IMR-90 (cell line): ENCODE results near the gene ARPC5L. TPM values are rescaled to one million over a fixed set of nuclear protein-coding genes. Genes with fewer than 3 reads are reported as not detected.

Experiments used
- ATAC-seq: fragments of 200-7000 bp; cut with Tn5 transposase; 2 replicates; pipeline ENCODE4 v1.9.1; 2020; ENCODE audit warnings: low read depth, mild to moderate bottlenecking, moderate library complexity
- BruUV-seq: library from RNA; stranded (reverse); fragments of 400-500 nt; replicated peaks from 2 replicates; lab custom pipeline; 2021; lab: Mats Ljungman, UMichigan
- CTCF ChIA-PET: fragments of 300-600 bp; formaldehyde crosslinking; extraction: SDS; loops from one replicate; lab custom pipeline; 2021; ENCODE audit warnings: antibody characterized with exemption; lab: Yijun Ruan, JAX
- POLR2A ChIA-PET: fragments of 300-600 bp; sonication (Branson Sonifier 250); formaldehyde crosslinking; loops from one replicate; lab custom pipeline; 2022; ENCODE audit warnings: antibody characterized with exemption; ENCODE audit not compliant: unreplicated experiment; lab: Charles Lee
- DNase-seq: peaks from one replicate; pipeline ENCODE4 v3.0.0; 2013
- H2AFZ ChIP-seq: replicated peaks from 2 replicates; pipeline ENCODE3; 2013; ENCODE audit warnings: low read length, mild to moderate bottlenecking; ENCODE audit not compliant: poor library complexity
- H2AK5ac ChIP-seq: 2 replicates; pipeline ENCODE4 v1.6.1; 2013; ENCODE audit warnings: low read depth, low read length, inconsistent platforms
- H2AK9ac ChIP-seq: replicated peaks from 2 replicates; pipeline ENCODE3; 2013; ENCODE audit warnings: mild to moderate bottlenecking, low read depth, low read length, moderate library complexity; ENCODE audit not compliant: poor library complexity
- H2BK120ac ChIP-seq: 2 replicates; pipeline ENCODE4 v1.6.1; 2013; ENCODE audit warnings: low read depth, low read length, inconsistent platforms
- H2BK15ac ChIP-seq: 3 replicates; pipeline ENCODE4 v1.6.1; 2013; ENCODE audit warnings: low read depth, low read length, inconsistent platforms
- H2BK20ac ChIP-seq: 2 replicates; pipeline ENCODE4 v1.6.1; 2013; ENCODE audit warnings: low read depth, mild to moderate bottlenecking, inconsistent platforms, low read length, moderate library complexity
- H2BK5ac ChIP-seq: 2 replicates; pipeline ENCODE4 v1.6.1; 2013; ENCODE audit warnings: mild to moderate bottlenecking, low read depth, low read length, inconsistent platforms; ENCODE audit not compliant: poor library complexity, severe bottlenecking
- H3K14ac ChIP-seq: replicated peaks from 2 replicates; pipeline ENCODE4 v1.6.1; 2013; ENCODE audit warnings: low read depth, low read length, inconsistent platforms
- H3K18ac ChIP-seq: 2 replicates; pipeline ENCODE4 v1.6.1; 2013; ENCODE audit warnings: low read depth, low read length, control low read depth
- H3K23ac ChIP-seq: 2 replicates; pipeline ENCODE4 v1.6.1; 2013; ENCODE audit warnings: low read depth, low read length, inconsistent platforms
- H3K27ac ChIP-seq: 2 replicates; pipeline ENCODE4 v1.5.1; 2013; ENCODE audit warnings: mild to moderate bottlenecking, control low read depth, low read length; ENCODE audit not compliant: insufficient read depth
- H3K27me3 ChIP-seq: 2 replicates; pipeline ENCODE4 v1.6.1; 2013; ENCODE audit warnings: low read length; ENCODE audit not compliant: control insufficient read depth, insufficient read depth
- H3K36me3 ChIP-seq: 2 replicates; pipeline ENCODE4 v1.6.1; 2013; ENCODE audit warnings: low read length, mixed read lengths; ENCODE audit not compliant: control insufficient read depth, insufficient read depth
- H3K4ac ChIP-seq: 2 replicates; pipeline ENCODE4 v1.6.1; 2013; ENCODE audit warnings: low read depth, low read length, inconsistent platforms
- H3K4me1 ChIP-seq: 2 replicates; pipeline ENCODE4 v1.6.1; 2013; ENCODE audit warnings: low read length, mixed read lengths; ENCODE audit not compliant: control insufficient read depth, insufficient read depth
- H3K4me2 ChIP-seq: 2 replicates; pipeline ENCODE4 v1.6.1; 2013; ENCODE audit warnings: low read depth, mild to moderate bottlenecking, control low read depth, low read length, moderate library complexity
- H3K4me3 ChIP-seq: 2 replicates; pipeline ENCODE4 v1.5.1; 2013; ENCODE audit warnings: low read depth, mild to moderate bottlenecking, control low read depth, low read length, moderate library complexity; ENCODE audit not compliant: insufficient read depth
- H3K56ac ChIP-seq: 2 replicates; pipeline ENCODE4 v1.6.1; 2013; ENCODE audit warnings: low read length, inconsistent platforms; ENCODE audit not compliant: insufficient read depth; ENCODE audit errors: extremely low read depth
- H3K79me1 ChIP-seq, 2 experiments: 2 replicates each; pipeline ENCODE4 v1.6.1; 2013; ENCODE audit warnings: low read length in 2 of 2, inconsistent platforms in 1 of 2, low read depth in 1 of 2
- H3K9ac ChIP-seq: 2 replicates; pipeline ENCODE4 v1.6.1; 2013; ENCODE audit warnings: low read depth, low read length, control low read depth
- H3K9me1 ChIP-seq: 2 replicates; pipeline ENCODE4 v1.6.1; 2013; ENCODE audit warnings: low read length, inconsistent platforms; ENCODE audit not compliant: insufficient read depth
- H3K9me3 ChIP-seq: 2 replicates; pipeline ENCODE4 v1.6.1; 2013; ENCODE audit warnings: low read length; ENCODE audit not compliant: control insufficient read depth, insufficient read depth
- H4K20me1 ChIP-seq: 2 replicates; pipeline ENCODE4 v1.6.1; 2013; ENCODE audit warnings: low read length, inconsistent platforms; ENCODE audit not compliant: insufficient read depth
- H4K5ac ChIP-seq: 2 replicates; pipeline ENCODE4 v1.6.1; 2013; ENCODE audit warnings: mild to moderate bottlenecking, low read depth, low read length, control low read depth
- H4K8ac ChIP-seq, 2 experiments: 2 replicates each; pipeline ENCODE4 v1.6.1; 2013; ENCODE audit warnings: low read depth in 2 of 2, low read length in 2 of 2, control low read depth in 1 of 2, inconsistent platforms in 1 of 2
- H4K91ac ChIP-seq: 2 replicates; pipeline ENCODE4 v1.6.1; 2013; ENCODE audit warnings: low read depth, low read length, inconsistent platforms; ENCODE audit not compliant: insufficient read depth
- CEBPB ChIP-seq: IDR thresholded peaks from 2 replicates; pipeline ENCODE4 v1.6.1; 2012; ENCODE audit warnings: low read depth, low read length, improper control_type of control experiment
- CHD1 ChIP-seq: IDR thresholded peaks from 2 replicates; pipeline ENCODE4 v1.6.1; 2012; ENCODE audit warnings: low read depth, low read length, improper control_type of control experiment
- CTCF ChIP-seq: conservative IDR thresholded peaks from 2 replicates; pipeline ENCODE4 v1.5.1; 2012; ENCODE audit warnings: mild to moderate bottlenecking, low read depth, low read length, improper control_type of control experiment
- ELK1 ChIP-seq: fragments of 150-350 bp; IDR thresholded peaks from 2 replicates; pipeline ENCODE4 v1.6.1; 2016; ENCODE audit warnings: low read depth, mild to moderate bottlenecking, low read length, moderate library complexity, borderline replicate concordance
- FOS ChIP-seq: fragments of 150-350 bp; IDR thresholded peaks from 2 replicates; pipeline ENCODE4 v1.6.1; 2016; ENCODE audit warnings: low read depth, low read length
- MAFK ChIP-seq: IDR thresholded peaks from 2 replicates; pipeline ENCODE4 v1.6.1; 2012; ENCODE audit warnings: low read depth, low read length, improper control_type of control experiment
- MAZ ChIP-seq: IDR thresholded peaks from 2 replicates; pipeline ENCODE4 v1.6.1; 2012; ENCODE audit warnings: low read depth, mild to moderate bottlenecking, low read length, improper control_type of control experiment, moderate library complexity, borderline replicate concordance
- MXI1 ChIP-seq: IDR thresholded peaks from 2 replicates; pipeline ENCODE4 v1.6.1; 2012; ENCODE audit warnings: low read depth, mild to moderate bottlenecking, low read length, moderate library complexity, borderline replicate concordance
- NFE2L2 ChIP-seq: fragments of 150-350 bp; IDR thresholded peaks from 2 replicates; pipeline ENCODE4 v1.6.1; 2016; ENCODE audit warnings: low read depth, mild to moderate bottlenecking, low read length
- POLR2A ChIP-seq: IDR thresholded peaks from 2 replicates; pipeline ENCODE4 v1.6.1; 2012; ENCODE audit warnings: mild to moderate bottlenecking, low read depth, low read length
- RAD21 ChIP-seq: IDR thresholded peaks from 2 replicates; pipeline ENCODE4 v1.6.1; 2012; ENCODE audit warnings: low read length, improper control_type of control experiment
- RCOR1 ChIP-seq: IDR thresholded peaks from 2 replicates; pipeline ENCODE4 v1.6.1; 2012; ENCODE audit warnings: mild to moderate bottlenecking, low read length, improper control_type of control experiment; ENCODE audit not compliant: insufficient replicate concordance
- RFX5 ChIP-seq: IDR thresholded peaks from 2 replicates; pipeline ENCODE4 v1.8.0; 2012; ENCODE audit warnings: low read depth, mild to moderate bottlenecking, low read length, moderate library complexity
- SMC3 ChIP-seq: fragments of 150-350 bp; IDR thresholded peaks from 2 replicates; pipeline ENCODE4 v1.6.1; 2016; ENCODE audit warnings: low read depth, mild to moderate bottlenecking, antibody characterized with exemption, low read length, moderate library complexity
- USF2 ChIP-seq: fragments of 150-350 bp; IDR thresholded peaks from 2 replicates; pipeline ENCODE4 v1.6.1; 2017; ENCODE audit warnings: mild to moderate bottlenecking, antibody characterized with exemption, low read length, low read depth
- WGBS, 2 experiments: methylation state at CpG; one replicate each; pipeline versions ENCODE4 v1.1.5 to v1.1.7; 2013; ENCODE audit warnings: missing lambda C conversion rate in 2 of 2; ENCODE audit not compliant: insufficient read length in 1 of 2; ENCODE audit errors: extremely low coverage in 2 of 2; 5-methylcytosine and 5-hydroxymethylcytosine counted together
- dilution Hi-C: fragments of 300-500 bp; cut with HindIII; formaldehyde crosslinking; loops from one replicate; pipeline ENCODE4 v1.14.3; 2018; ENCODE audit warnings: low sequenced_read_pairs; ENCODE audit not compliant: unreplicated experiment
- in situ Hi-C: fragments of 300-500 bp; cut with MboI; formaldehyde crosslinking; loops from 3 replicates; pipeline ENCODE4 v1.14.3; 2019; ENCODE audit warnings: low sequenced_read_pairs, inconsistent platforms, mixed read lengths
- intact Hi-C: fragments of 100-400 bp; cut with micrococcal nuclease; formaldehyde crosslinking; loops from 2 replicates; pipeline ENCODE4 v1.10.0; 2022
- polyA plus RNA-seq, 3 experiments: library from polyadenylated mRNA; depleted of rRNA; stranded (reverse); fragments of >200 nt; gene quantifications; 2 replicates each; pipeline ENCODE4 v1.2.3, GENCODE V29; 2012; ENCODE audit warnings: low replicate concordance in 1 of 3
- total RNA-seq: library from RNA; depleted of rRNA; stranded (reverse); fragments of >200 nt; gene quantifications from 2 replicates; pipeline ENCODE4 v1.2.3, GENCODE V29; 2012

ARPC5L gene
- total and polyA plus RNA-seq, 2 of the 4 experiments (the other 2 are of a cell fraction): 11.1 to 53.8 TPM

- no CpG with 5 or more reads among the region's 6 CpGs for WGBS, 2 experiments
- in situ Hi-C loops (no loop called here), dilution Hi-C loops (no loop called here), intact Hi-C loops (loop anchor here (1.0 to 2.0 kb wide), 2 partner anchors 38 to 40 kb away; partner anchors contain the start of gene WDR38)
- Histone ChIP-seq H3K36me3 (peaks cover 12% of the 10 kb centered on the region; the same call in 1 of the 2 replicates), H3K4me2 (no peak overlapping the region), H4K5ac (peak overlapping the region; percentile 29; the same call in 1 of the 2 replicates), H2AFZ (peak overlapping the region; percentile 38), H3K27ac (peak overlapping the region; percentile 47), H2BK120ac (peak overlapping the region; percentile 86), H4K91ac (peak overlapping the region; percentile 57), H3K9ac (no peak overlapping the region), H3K27me3 (no peaks in the 10 kb centered on the region), H4K8ac (peak overlapping the region in 1 of 2 experiments; percentile 90; a peak in 2 of 4 replicates), H3K4ac (peak overlapping the region; percentile 78), H3K23ac (peak overlapping the region; percentile 79), H4K20me1 (no peaks in the 10 kb centered on the region), H3K9me3 (no peaks in the 10 kb centered on the region), H2AK5ac (peak overlapping the region; percentile 52; the same call in 1 of the 2 replicates), H2BK20ac (peak overlapping the region; percentile 74), H2BK15ac (peak overlapping the region; percentile 53; the same call in 1 of the 3 replicates), H3K18ac (no peak overlapping the region), H3K9me1 (peaks cover 20% of the 10 kb centered on the region), H3K4me1 (peaks cover 23% of the 10 kb centered on the region), H2AK9ac (peak overlapping the region; percentile 70), H3K14ac (peak overlapping the region; percentile 59), H3K56ac (peak overlapping the region; percentile 24; the same call in 1 of the 2 replicates), H2BK5ac (peak overlapping the region; percentile 23), H3K79me1 (peaks cover 0 to 10% of the 10 kb centered on the region in 2 experiments; a peak in 2 of 4 replicates), H3K4me3 (no peak overlapping the region)
- POLR2A ChIA-PET: no interaction called here
- CTCF ChIA-PET: interaction anchor here (0.6 to 0.7 kb wide), 2 partner anchors 14 kb away, joined by 3 to 4 read pairs; no protein-coding TSS in a partner anchor
- DNase-seq (peak; percentile 99), ATAC-seq (peak; percentile 91)
- TSS peak; percentile 41 for BruUV-seq
- no peak for TF ChIP-seq ELK1
- no peak for TF ChIP-seq CEBPB
- TF ChIP-seq RFX5: no peak
- TF ChIP-seq MXI1: no peak
- TF ChIP-seq SMC3: no peak
- TF ChIP-seq CHD1: no peak
- TF ChIP-seq POLR2A: no peak
- peak; percentile 92 for TF ChIP-seq FOS
- peak; percentile 97 for TF ChIP-seq MAZ
- peak; percentile 41; the same call in 1 of the 2 replicates for TF ChIP-seq RAD21
- TF ChIP-seq MAFK: peak; percentile 16; the same call in 1 of the 2 replicates
- peak; percentile 31 for TF ChIP-seq CTCF
- peak; percentile 35 for TF ChIP-seq RCOR1
- no peak for TF ChIP-seq NFE2L2
- peak; percentile 17; the same call in 1 of the 2 replicates for TF ChIP-seq USF2
Observed at GRCh38 chr9:124812441-124812876, 49.5 kb upstream of the ARPC5L start.
